ENCODE measurements around the gene ZRANB1.

GRCh38 chr10:124991835-124992234 lies 49.9 kb downstream of the ZRANB1 start:
- TF ChIP-seq JUND (CRISPR knock-in tag; IDR thresholded peaks at IDR 0.05): no peak
- TF ChIP-seq ELF1 (CRISPR knock-in tag; IDR thresholded peaks at IDR 0.05): no peak
- TF ChIP-seq ZEB1 (IDR thresholded peaks at IDR 0.05; ENCODE audit: insufficient replicate concordance, low read depth): no peak
- TF ChIP-seq TCF12 (IDR thresholded peaks at IDR 0.05): no peak
- TF ChIP-seq TCF12 (CRISPR knock-in tag; IDR thresholded peaks at IDR 0.05): no peak
- TF ChIP-seq MIER3 (CRISPR knock-in tag; IDR thresholded peaks at IDR 0.05; ENCODE audit: borderline replicate concordance): no peak
- TF ChIP-seq MTF2 (CRISPR knock-in tag; IDR thresholded peaks at IDR 0.05; ENCODE audit: borderline replicate concordance): no peak
- no peak for TF ChIP-seq NBN (conservative IDR thresholded peaks at IDR 0.05)
- TF ChIP-seq, protein P1, sequence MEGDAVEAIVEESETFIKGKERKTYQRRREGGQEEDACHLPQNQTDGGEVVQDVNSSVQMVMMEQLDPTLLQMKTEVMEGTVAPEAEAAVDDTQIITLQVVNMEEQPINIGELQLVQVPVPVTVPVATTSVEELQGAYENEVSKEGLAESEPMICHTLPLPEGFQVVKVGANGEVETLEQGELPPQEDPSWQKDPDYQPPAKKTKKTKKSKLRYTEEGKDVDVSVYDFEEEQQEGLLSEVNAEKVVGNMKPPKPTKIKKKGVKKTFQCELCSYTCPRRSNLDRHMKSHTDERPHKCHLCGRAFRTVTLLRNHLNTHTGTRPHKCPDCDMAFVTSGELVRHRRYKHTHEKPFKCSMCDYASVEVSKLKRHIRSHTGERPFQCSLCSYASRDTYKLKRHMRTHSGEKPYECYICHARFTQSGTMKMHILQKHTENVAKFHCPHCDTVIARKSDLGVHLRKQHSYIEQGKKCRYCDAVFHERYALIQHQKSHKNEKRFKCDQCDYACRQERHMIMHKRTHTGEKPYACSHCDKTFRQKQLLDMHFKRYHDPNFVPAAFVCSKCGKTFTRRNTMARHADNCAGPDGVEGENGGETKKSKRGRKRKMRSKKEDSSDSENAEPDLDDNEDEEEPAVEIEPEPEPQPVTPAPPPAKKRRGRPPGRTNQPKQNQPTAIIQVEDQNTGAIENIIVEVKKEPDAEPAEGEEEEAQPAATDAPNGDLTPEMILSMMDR (CRISPR knock-in tag; IDR thresholded peaks at IDR 0.05): no peak
- TF ChIP-seq ZNF558 (CRISPR knock-in tag; IDR thresholded peaks at IDR 0.05; ENCODE audit: borderline replicate concordance): no peak

All from HepG2 (cell line).